NCI-H1417 treated with DMSO at 0.1 percent for 48 hours (cell line): ENCODE data around the gene CEP250.
A peak's percentile ranks its signal among the peaks of the same experiment; 100 is the strongest.
"Not testable (repeated sequence)": the region's sequence is repeated elsewhere in the genome, so short reads cannot be mapped to it uniquely, and the experiment has no call there.

Experiments
- DNase-seq: peaks from one replicate; lab custom pipeline; 2025; lab: John Stamatoyannopoulos, UW

The CEP250 gene, protein sequence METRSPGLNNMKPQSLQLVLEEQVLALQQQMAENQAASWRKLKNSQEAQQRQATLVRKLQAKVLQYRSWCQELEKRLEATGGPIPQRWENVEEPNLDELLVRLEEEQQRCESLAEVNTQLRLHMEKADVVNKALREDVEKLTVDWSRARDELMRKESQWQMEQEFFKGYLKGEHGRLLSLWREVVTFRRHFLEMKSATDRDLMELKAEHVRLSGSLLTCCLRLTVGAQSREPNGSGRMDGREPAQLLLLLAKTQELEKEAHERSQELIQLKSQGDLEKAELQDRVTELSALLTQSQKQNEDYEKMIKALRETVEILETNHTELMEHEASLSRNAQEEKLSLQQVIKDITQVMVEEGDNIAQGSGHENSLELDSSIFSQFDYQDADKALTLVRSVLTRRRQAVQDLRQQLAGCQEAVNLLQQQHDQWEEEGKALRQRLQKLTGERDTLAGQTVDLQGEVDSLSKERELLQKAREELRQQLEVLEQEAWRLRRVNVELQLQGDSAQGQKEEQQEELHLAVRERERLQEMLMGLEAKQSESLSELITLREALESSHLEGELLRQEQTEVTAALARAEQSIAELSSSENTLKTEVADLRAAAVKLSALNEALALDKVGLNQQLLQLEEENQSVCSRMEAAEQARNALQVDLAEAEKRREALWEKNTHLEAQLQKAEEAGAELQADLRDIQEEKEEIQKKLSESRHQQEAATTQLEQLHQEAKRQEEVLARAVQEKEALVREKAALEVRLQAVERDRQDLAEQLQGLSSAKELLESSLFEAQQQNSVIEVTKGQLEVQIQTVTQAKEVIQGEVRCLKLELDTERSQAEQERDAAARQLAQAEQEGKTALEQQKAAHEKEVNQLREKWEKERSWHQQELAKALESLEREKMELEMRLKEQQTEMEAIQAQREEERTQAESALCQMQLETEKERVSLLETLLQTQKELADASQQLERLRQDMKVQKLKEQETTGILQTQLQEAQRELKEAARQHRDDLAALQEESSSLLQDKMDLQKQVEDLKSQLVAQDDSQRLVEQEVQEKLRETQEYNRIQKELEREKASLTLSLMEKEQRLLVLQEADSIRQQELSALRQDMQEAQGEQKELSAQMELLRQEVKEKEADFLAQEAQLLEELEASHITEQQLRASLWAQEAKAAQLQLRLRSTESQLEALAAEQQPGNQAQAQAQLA (N-terminal part only)

GRCh38 chr20:35454881-35455609 is at the start of gene CEP250:
Gene CEP250 (plus strand): TSS chr20:35455598. CDS start chr20:35462368, 6,770 bp downstream.
- DNase-seq = peak; percentile 100

- DNase-seq = no peak
Measured at GRCh38 chr20:35405775-35406174, 49.6 kb upstream of the CEP250 start.

- DNase-seq = no peak
Measured at GRCh38 chr20:35408270-35408669, 47.1 kb upstream of the CEP250 start.

- no peak for DNase-seq
Measured at GRCh38 chr20:35409542-35409941, 45.9 kb upstream of the CEP250 start.

DNA sequence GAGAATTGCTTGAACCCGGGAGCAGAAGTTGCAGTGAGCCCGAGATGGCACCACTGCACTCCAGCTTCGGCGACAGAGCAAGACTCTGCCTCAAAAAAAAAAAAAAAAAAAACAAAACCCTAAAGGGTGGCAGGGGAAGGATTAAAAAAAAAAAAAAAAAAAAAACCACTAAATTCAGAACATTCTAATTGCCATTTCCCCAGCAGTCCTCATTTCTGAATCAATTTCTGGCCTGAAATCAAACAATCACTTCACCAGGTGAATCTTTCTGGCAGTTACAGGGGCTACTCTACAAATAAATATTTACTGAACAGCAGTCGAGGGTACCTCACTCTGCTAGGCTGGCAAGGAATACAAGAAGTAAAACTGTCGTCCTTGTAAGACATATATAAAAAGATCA is 44.8 kb upstream of the CEP250 start:
- DNase-seq = no peak

GRCh38 chr20:35421322-35421721 is 34.1 kb upstream of the CEP250 start:
- DNase-seq = no peak

- DNase-seq = no peak
Measured at GRCh38 chr20:35431621-35432429, 23.6 kb upstream of the CEP250 start.

- no peak for DNase-seq
Measured at GRCh38 chr20:35432430-35432735, 23.0 kb upstream of the CEP250 start.

DNA sequence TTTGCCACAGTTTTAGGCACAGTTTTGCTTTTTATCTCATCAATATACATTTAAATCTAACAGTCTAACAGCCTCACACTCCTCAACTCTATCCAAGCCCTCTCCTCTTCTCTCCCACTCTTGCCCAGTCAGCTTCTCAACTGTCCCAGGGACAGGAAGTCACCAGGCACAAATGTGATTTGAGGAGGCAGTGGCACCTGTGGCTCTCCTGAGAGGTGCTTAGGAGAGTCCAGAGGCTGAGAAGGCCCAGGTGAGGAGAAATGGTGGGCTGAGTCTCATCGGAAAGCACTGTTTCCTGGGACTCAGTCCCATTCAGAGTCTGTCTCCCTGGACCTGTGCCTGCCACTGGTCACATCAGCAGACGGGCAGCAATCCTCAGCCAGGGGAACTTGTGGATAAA is 22.1 kb upstream of the CEP250 start:
- no peak for DNase-seq

- DNase-seq = no peak
Measured at GRCh38 chr20:35434085-35435005, 21.1 kb upstream of the CEP250 start.

GRCh38 chr20:35436177-35436573 is 19.2 kb upstream of the CEP250 start:
- DNase-seq = no peak

DNA sequence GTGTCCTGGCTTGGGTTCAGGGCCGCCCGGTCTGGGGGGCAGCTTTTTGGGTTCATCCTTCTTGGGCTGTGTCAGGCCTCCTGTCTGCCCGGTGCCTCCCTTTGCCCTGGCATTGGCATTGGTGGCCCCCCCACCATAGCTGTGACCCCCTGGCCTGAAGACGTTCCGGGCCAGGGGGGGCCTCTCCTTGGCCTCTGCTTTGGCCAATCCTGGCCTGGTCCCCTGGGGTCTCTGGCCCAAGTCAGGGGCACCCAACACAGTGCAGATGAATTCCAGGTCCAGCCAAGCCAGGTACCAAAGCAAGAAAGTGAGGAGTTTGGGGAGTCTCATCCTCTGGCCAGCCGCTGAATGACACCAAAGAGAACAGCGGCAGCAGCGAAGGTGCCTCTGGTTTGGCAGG is 17.8 kb upstream of the CEP250 start:
- DNase-seq = no peak

DNA sequence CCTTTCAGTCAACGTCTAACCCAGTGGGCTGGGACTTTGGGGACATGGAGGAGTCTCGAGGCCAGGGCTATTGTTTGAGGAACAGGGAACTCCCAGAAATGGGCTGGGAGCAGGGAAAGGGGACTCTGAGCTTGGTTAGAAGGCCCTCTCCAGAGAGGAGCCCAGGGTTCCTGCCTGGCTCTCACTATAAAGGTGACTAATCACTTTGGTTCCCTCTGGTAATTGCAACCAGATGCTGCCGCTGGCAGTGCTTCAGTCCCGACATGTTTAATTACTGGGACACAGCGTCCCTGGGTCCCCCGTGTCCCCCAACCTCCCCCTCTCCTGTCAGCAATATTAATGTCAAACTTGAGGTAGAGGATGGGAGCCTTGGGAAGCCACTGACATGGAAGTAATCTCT is 12.4 kb upstream of the CEP250 start:
- DNase-seq = no peak

DNA sequence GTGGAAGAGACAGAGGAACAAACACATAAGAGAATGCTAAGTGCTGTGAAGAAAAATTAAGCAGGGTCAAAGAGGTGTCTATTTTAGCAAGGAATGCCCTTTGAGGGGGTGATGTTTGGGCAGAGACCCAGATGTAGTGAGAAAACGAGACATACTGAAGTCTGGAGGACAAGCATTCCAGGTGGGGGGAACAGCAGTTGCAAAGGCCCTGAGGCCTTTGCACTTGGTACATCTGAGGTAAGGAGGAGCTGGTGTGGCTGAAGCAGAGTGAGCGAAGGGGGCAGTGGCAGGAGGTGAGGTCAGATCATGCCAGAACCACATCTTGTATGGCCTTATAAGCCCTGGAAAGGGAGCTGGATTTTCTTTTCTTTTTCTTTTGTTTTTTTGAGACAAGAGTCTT is 11.2 kb upstream of the CEP250 start:
- no peak for DNase-seq

GRCh38 chr20:35446356-35447078 is 8.9 kb upstream of the CEP250 start:
- no peak for DNase-seq

DNA sequence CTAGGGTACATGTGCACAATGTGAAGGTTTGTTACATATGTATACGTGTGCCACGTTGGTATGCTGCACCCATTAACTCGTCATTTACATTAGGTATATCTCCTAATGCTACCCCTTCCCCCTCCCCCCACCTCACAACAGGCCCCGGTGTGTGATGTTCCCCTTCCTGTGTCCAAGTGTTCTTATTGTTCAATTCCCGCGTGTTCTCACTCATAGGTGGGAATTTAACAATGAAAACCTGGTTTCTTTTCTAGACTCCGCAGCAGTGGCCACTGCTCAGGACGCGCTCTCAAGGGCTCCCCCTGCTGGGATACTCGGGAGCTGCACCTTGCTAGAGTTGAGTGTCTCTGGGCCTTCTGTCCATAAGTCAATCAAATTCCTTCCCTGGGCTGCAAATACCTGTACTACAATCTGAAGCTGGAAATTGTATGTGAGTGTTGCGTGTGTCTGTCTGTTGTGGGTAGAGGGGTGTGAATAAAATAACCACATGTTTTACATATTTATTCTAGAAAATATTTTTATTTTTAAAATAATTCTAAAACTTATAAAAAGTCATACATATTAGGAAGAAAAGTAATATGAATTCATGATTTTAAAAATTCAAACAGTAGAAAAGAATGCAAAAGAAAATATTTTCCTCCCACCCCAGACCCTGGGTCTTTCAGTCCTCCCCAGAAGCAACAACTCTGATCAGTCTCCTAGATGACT is 8.2 kb upstream of the CEP250 start:
- peak; percentile 48 for DNase-seq

- DNase-seq = no peak
Measured at GRCh38 chr20:35448788-35449373, 6.5 kb upstream of the CEP250 start.

DNA sequence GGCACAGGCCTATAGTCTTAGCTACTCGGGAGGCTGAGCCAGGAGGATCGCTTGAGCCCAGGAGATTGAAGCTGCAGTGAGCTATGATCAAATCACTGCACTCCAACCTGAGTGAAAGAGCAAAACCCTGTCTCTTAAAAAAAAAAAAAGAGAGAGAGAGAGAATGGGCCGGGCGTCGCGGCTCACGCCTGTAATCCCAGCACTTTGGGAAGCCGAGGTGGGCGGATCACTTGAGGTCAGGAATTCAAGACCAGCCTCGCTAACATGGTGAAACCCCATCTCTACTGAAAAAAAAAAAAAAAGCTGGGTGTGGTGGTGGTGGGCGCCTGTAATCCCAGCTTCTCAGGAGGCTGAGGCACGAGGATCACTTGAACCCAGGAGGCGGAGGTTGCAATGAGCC is 5.5 kb upstream of the CEP250 start:
- DNase-seq = not testable (repeated sequence)
